GM12878 (cell line): Measurements from ENCODE around the gene ZWILCH. TPM values are rescaled to one million over a fixed set of nuclear protein-coding genes. Genes with fewer than 3 reads are reported as not detected.
A peak's percentile ranks its signal among the peaks of the same experiment; 100 is the strongest.

Source experiments
- ATAC-seq: fragments of 200-7000 bp; cut with Tn5 transposase; 3 replicates; pipeline ENCODE4 v1.9.1; 2020; ENCODE audit warnings: mild to moderate bottlenecking, moderate library complexity
- BruUV-seq: library from RNA; stranded (reverse); fragments of 400-500 nt; replicated peaks from 2 replicates; lab custom pipeline; 2021; lab: Mats Ljungman, UMichigan
- CTCF ChIA-PET: fragments of 300-600 bp; sonication (Branson Sonifier 250); formaldehyde crosslinking; extraction: SDS; loops from one replicate; lab custom pipeline; 2021; ENCODE audit warnings: inconsistent platforms; lab: Yijun Ruan, JAX
- POLR2A ChIA-PET: fragments of 350-600 bp; formaldehyde crosslinking; extraction: SDS; loops from one replicate; lab custom pipeline; 2021; ENCODE audit warnings: inconsistent platforms; lab: Charles Lee
- RAD21 ChIA-PET: fragments of 300-600 bp; sonication (Branson Sonifier 250); formaldehyde crosslinking; loops from one replicate; lab custom pipeline; 2023; ENCODE audit warnings: antibody characterized with exemption; ENCODE audit not compliant: unreplicated experiment; lab: Charles Lee
- SMC1A ChIA-PET: fragments of 300-600 bp; sonication (Branson Sonifier 250); formaldehyde crosslinking; loops from one replicate; lab custom pipeline; 2023; ENCODE audit not compliant: unreplicated experiment, uncharacterized antibody; lab: Charles Lee
- DNase-seq: peaks from one replicate; pipeline ENCODE4 v3.0.0-alpha.2; 2011; ENCODE audit warnings: low read depth, low spot score
- FAIRE-seq: peaks from 3 replicates; lab custom pipeline; 2011; peaks lifted over from hg19 to GRCh38; lab: Jason Lieb, UNC
- H2AFZ ChIP-seq: 2 replicates; pipeline ENCODE4 v1.6.0; 2011; ENCODE audit warnings: low read depth, low read length, control low read depth; ENCODE audit not compliant: control insufficient read depth
- H3K27ac ChIP-seq: 2 replicates; pipeline ENCODE4 v1.5.1; 2011; ENCODE audit warnings: control low read depth; ENCODE audit not compliant: control insufficient read depth, insufficient read depth
- H3K27me3 ChIP-seq, 2 experiments: replicated peaks in 1 of 2; 2 replicates each; pipeline versions ENCODE4 v1.6.0 to v1.6.1; 2011; ENCODE audit warnings: low read length in 1 of 2; ENCODE audit not compliant: control insufficient read depth in 2 of 2, insufficient read depth in 2 of 2
- H3K36me3 ChIP-seq, 2 experiments: 2 replicates each; pipeline ENCODE4 v1.5.1; 2011; ENCODE audit warnings: low read length in 1 of 2; ENCODE audit not compliant: control insufficient read depth in 2 of 2, insufficient read depth in 2 of 2
- H3K4me1 ChIP-seq: 2 replicates; pipeline ENCODE4 v1.6.1; 2011; ENCODE audit warnings: mild to moderate bottlenecking, low read length, moderate library complexity, mixed read lengths; ENCODE audit not compliant: control insufficient read depth, insufficient read depth
- H3K4me2 ChIP-seq: 2 replicates; pipeline ENCODE4 v1.6.0; 2011; ENCODE audit warnings: control low read depth; ENCODE audit not compliant: control insufficient read depth, insufficient read depth
- H3K4me3 ChIP-seq: fragments of 200-600 bp; sonication (generic); 2 replicates; pipeline ENCODE4 v1.5.1; 2016
- H3K79me2 ChIP-seq: 2 replicates; pipeline ENCODE4 v1.6.0; 2011; ENCODE audit warnings: low read length; ENCODE audit not compliant: control insufficient read depth, insufficient read depth
- H3K9ac ChIP-seq: 2 replicates; pipeline ENCODE4 v1.8.0; 2011; ENCODE audit warnings: low read length, control low read depth, mixed read lengths; ENCODE audit not compliant: control insufficient read depth, insufficient read depth
- H3K9me3 ChIP-seq: replicated peaks from 3 replicates; pipeline ENCODE4 v1.5.1; 2011; ENCODE audit warnings: mild to moderate bottlenecking, low read length; ENCODE audit not compliant: control insufficient read depth, insufficient read depth
- H4K20me1 ChIP-seq: 2 replicates; pipeline ENCODE4 v1.6.0; 2011; ENCODE audit not compliant: control insufficient read depth, insufficient read depth
- HDGF ChIP-seq: fragments of 450-650 bp; IDR thresholded peaks from 2 replicates; pipeline ENCODE4 v1.6.1; 2016; ENCODE audit warnings: antibody characterized with exemption
- JUNB ChIP-seq: IDR thresholded peaks from 2 replicates; pipeline ENCODE4 v1.6.1; 2016; ENCODE audit warnings: antibody characterized with exemption, mild to moderate bottlenecking
- MYC ChIP-seq: IDR thresholded peaks from 2 replicates; pipeline ENCODE4 v1.6.1; 2011; ENCODE audit warnings: mild to moderate bottlenecking, low read length, moderate library complexity, inconsistent platforms; ENCODE audit not compliant: insufficient read depth, insufficient replicate concordance, insufficient read length, severe bottlenecking
- SIX5 ChIP-seq: IDR thresholded peaks from 2 replicates; pipeline ENCODE4 v1.6.1; 2011; ENCODE audit warnings: mild to moderate bottlenecking, low read depth, low read length, moderate library complexity; ENCODE audit not compliant: severe bottlenecking
- SMAD1 ChIP-seq: fragments of 450-650 bp; IDR thresholded peaks from 2 replicates; pipeline ENCODE4 v1.6.1; 2018; ENCODE audit warnings: mild to moderate bottlenecking, low read depth; ENCODE audit not compliant: partially characterized antibody
- SPI1 ChIP-seq: IDR thresholded peaks from 2 replicates; pipeline ENCODE4 v1.6.1; 2011; ENCODE audit warnings: low read depth, mild to moderate bottlenecking, low read length, moderate library complexity, borderline replicate concordance; ENCODE audit not compliant: insufficient read depth
- SUPT20H ChIP-seq: IDR thresholded peaks from 2 replicates; pipeline ENCODE4 v1.6.1; 2011; ENCODE audit warnings: low read depth, mild to moderate bottlenecking, low read length, moderate library complexity, borderline replicate concordance; ENCODE audit not compliant: control insufficient read depth
- WGBS: methylation state at CpG from one replicate; pipeline ENCODE4 v1.1.6; 2016; ENCODE audit warnings: low lambda C conversion rate; ENCODE audit not compliant: insufficient replicate concordance, insufficient coverage; ENCODE audit errors: missing lambda C conversion rate; 5-methylcytosine and 5-hydroxymethylcytosine counted together
- in situ Hi-C: fragments of 300-500 bp; cut with MboI; formaldehyde crosslinking; loops from 9 replicates; pipeline ENCODE4 v1.14.3; 2018; ENCODE audit warnings: mixed read lengths
- intact Hi-C: fragments of 100-400 bp; cut with micrococcal nuclease; formaldehyde crosslinking; loops from one replicate; pipeline ENCODE4 v1.14.2; 2022; ENCODE audit not compliant: unreplicated experiment
- polyA plus RNA-seq, 11 experiments: library from polyadenylated mRNA; depleted of rRNA in 4 of 11; unstranded in 6 of 11; stranded (reverse) in 5 of 11; fragments of >200 nt; fragmentation: Nextera tagmentation in 4 of 11; fragmentation: Illumina TruSeq in 1 of 11; extraction: Ambion mirVana in 4 of 11; extraction: Trizol in 1 of 11; gene quantifications; 1 replicate in 1 of 11; 2 replicates in 10 of 11; pipeline versions ENCODE4 v1.2.1 to v1.2.3, GENCODE V29; 2011 to 2016; ENCODE audit warnings: inconsistent platforms in 2 of 11, missing spikeins in 2 of 11, low read depth in 1 of 11
- total RNA-seq, 4 experiments: library from RNA; depleted of rRNA in 3 of 4; stranded (reverse); fragments of >200 nt in 3 of 4; fragmentation: Illumina TruSeq in 1 of 4; extraction: Trizol in 1 of 4; gene quantifications; 2 replicates each; pipeline versions ENCODE4 v1.2.1 to v1.2.3, GENCODE V29; 2013 to 2021
- TF ChIP-seq, protein P1 (sequence below): IDR thresholded peaks from 2 replicates; pipeline ENCODE4 v1.6.1; 2012; ENCODE audit warnings: low read depth, low read length, improper control_type of control experiment
- TF ChIP-seq, protein P2 (sequence below): IDR thresholded peaks from 2 replicates; pipeline ENCODE4 v1.6.1; 2011; ENCODE audit warnings: mild to moderate bottlenecking, low read depth, low read length, moderate library complexity; ENCODE audit not compliant: insufficient replicate concordance

Gene ZWILCH
- total and polyA plus RNA-seq, 10 of the 15 experiments (the other 5 are each of a cell fraction or from before 2014, with no cell fraction given), result 15.6 to 73.9 (median 32.4) TPM

DNA sequence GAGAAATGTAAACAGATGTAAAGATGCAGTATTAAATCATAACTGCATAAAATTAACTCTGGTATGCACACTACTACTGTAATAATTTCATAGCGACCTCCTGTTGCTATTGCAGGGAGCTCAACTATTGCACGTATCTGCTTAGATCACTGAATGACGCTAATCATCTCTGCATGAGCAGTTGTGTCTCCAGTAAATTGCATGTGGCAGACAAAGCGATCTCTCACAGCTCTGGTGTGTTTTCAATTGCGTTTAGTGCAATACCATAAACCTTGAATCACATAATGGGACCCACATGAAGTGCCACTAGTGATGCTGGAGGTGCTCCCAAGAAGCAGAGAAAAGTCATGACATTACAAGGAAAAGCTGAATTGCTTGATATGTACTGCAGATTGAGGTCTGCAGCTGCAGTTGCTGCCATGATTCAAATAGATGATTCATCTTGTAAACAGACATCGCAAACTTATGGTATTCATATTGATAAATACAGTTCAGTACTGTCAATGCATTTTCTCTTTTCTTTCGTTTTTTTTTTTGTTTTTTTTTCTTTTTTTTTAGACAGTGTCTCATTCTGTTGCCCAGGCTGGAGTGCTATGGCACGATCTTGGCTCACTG lies 90.9 kb downstream of the ZWILCH start:
- ChIA-PET POLR2A (no interaction called here), SMC1A (no interaction called here), RAD21 (no interaction called here), CTCF (no interaction called here)
- peak; percentile 62 for FAIRE-seq
- no TSS peak for BruUV-seq
- H3K4me3 ChIP-seq, result no peak overlapping the region
- H3K4me2 ChIP-seq, result no peak overlapping the region
- no peaks in the 10 kb centered on the region for H3K9me3 ChIP-seq
- intact Hi-C loops (no loop called here), in situ Hi-C loops (no loop called here)
- ATAC-seq, result no peak
- TF ChIP-seq SPI1, result no peak
- no peak for TF ChIP-seq JUNB
- TF ChIP-seq, protein P1, sequence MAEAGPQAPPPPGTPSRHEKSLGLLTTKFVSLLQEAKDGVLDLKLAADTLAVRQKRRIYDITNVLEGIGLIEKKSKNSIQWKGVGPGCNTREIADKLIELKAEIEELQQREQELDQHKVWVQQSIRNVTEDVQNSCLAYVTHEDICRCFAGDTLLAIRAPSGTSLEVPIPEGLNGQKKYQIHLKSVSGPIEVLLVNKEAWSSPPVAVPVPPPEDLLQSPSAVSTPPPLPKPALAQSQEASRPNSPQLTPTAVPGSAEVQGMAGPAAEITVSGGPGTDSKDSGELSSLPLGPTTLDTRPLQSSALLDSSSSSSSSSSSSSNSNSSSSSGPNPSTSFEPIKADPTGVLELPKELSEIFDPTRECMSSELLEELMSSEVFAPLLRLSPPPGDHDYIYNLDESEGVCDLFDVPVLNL, result no peak
- TF ChIP-seq SUPT20H, result no peak
- TF ChIP-seq MYC, result no peak
- no peak for TF ChIP-seq HDGF
- no peak for TF ChIP-seq SMAD1
- TF ChIP-seq, protein P2, sequence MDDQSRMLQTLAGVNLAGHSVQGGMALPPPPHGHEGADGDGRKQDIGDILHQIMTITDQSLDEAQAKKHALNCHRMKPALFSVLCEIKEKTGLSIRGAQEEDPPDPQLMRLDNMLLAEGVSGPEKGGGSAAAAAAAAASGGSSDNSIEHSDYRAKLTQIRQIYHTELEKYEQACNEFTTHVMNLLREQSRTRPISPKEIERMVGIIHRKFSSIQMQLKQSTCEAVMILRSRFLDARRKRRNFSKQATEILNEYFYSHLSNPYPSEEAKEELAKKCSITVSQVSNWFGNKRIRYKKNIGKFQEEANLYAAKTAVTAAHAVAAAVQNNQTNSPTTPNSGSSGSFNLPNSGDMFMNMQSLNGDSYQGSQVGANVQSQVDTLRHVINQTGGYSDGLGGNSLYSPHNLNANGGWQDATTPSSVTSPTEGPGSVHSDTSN, result no peak
- TF ChIP-seq SIX5, result no peak
- no peak overlapping the region for H3K9ac ChIP-seq
- no peaks in the 10 kb centered on the region for H3K36me3 ChIP-seq
- no peaks in the 10 kb centered on the region for H3K4me1 ChIP-seq
- peaks cover 0 to 2% of the 10 kb centered on the region in 2 experiments; a peak in 2 of 4 replicates for H3K27me3 ChIP-seq
- WGBS, result 46% methylated on average over 7 of the region's 8 CpGs
- H3K79me2 ChIP-seq, result no peaks in the 10 kb centered on the region
- no peak overlapping the region for H2AFZ ChIP-seq
- DNase-seq, result no peak
- H4K20me1 ChIP-seq, result no peaks in the 10 kb centered on the region
- no peak overlapping the region for H3K27ac ChIP-seq
